ENCODE data around the gene CDH5.

- TF ChIP-seq CTCF (optimal IDR thresholded peaks at IDR 0.05 in 1 of 3, IDR thresholded peaks at IDR 0.05 in 1 of 3, conservative IDR thresholded peaks at IDR 0.05 in 1 of 3; ENCODE audit: extremely low read depth in 1 of 3, insufficient read depth in 2 of 3, low read length in 3 of 3) = no peak
- TF ChIP-seq EZH2 (IDR thresholded peaks at IDR 0.05; ENCODE audit: low read length) = no peak
These were observed 40.6 kb upstream of the CDH5 start for GRCh38 chr16:66325717-66326376.

All from keratinocyte (primary cell).